ENCODE results near the gene TCHP.

DNA sequence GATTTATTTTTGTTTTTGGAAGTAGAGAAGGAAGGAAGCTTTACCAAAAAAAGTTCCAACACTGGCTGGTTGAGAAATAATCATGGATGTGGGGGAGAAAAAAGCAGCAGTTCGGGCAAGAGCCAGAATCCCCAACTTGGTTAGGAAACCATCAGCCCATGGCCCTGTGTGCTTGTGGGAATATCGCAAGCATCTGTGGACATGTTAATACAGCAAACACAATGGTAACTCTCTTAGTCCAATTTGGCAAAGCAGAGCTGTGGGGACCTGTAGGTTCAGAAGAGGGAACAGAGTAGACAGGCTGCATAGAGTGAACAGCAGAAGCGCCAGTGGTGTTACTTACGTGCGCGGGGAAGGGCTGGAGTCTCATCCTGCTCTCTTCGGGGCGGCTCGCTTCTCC lies 46.8 kb downstream of the TCHP start:
- TF ChIP-seq, protein P1, sequence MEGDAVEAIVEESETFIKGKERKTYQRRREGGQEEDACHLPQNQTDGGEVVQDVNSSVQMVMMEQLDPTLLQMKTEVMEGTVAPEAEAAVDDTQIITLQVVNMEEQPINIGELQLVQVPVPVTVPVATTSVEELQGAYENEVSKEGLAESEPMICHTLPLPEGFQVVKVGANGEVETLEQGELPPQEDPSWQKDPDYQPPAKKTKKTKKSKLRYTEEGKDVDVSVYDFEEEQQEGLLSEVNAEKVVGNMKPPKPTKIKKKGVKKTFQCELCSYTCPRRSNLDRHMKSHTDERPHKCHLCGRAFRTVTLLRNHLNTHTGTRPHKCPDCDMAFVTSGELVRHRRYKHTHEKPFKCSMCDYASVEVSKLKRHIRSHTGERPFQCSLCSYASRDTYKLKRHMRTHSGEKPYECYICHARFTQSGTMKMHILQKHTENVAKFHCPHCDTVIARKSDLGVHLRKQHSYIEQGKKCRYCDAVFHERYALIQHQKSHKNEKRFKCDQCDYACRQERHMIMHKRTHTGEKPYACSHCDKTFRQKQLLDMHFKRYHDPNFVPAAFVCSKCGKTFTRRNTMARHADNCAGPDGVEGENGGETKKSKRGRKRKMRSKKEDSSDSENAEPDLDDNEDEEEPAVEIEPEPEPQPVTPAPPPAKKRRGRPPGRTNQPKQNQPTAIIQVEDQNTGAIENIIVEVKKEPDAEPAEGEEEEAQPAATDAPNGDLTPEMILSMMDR (IDR thresholded peaks at IDR 0.05), result no peak
- TF ChIP-seq POLR2A (IDR thresholded peaks at IDR 0.05), result no peak
- no peak for TF ChIP-seq EP300 (IDR thresholded peaks at IDR 0.05)
